Measurements from ENCODE around the gene HOATZ.
A peak's percentile ranks its signal among the peaks of the same experiment; 100 is the strongest.

HOATZ gene

GRCh38 chr11:111522426-111522825 lies 7.8 kb downstream of the HOATZ start:
- no peak for DNase-seq (ENCODE audit: low spot score)

DNA sequence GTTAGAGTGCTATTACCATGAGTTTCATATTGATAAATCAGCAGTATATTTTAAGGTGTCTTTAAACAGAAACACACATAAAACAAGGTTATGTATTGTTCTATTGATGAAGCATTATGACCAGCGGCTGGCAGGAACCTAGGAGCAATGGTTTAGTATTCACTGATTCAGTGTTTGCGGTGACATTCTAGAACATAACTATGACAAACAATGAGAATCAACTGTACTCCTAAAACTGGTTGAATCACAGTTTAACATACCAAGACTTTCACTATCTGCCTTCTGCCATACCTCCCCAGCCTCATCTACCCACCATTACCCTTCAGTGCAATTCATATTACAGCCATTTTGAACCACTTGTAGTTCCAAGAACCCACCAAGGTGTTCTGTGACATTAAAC lies 8.8 kb downstream of the HOATZ start:
- DNase-seq (ENCODE audit: low spot score), result peak; percentile 11

- DNase-seq (ENCODE audit: low spot score), result no peak
These were observed 9.5 kb downstream of the HOATZ start for GRCh38 chr11:111524056-111524455.

DNA sequence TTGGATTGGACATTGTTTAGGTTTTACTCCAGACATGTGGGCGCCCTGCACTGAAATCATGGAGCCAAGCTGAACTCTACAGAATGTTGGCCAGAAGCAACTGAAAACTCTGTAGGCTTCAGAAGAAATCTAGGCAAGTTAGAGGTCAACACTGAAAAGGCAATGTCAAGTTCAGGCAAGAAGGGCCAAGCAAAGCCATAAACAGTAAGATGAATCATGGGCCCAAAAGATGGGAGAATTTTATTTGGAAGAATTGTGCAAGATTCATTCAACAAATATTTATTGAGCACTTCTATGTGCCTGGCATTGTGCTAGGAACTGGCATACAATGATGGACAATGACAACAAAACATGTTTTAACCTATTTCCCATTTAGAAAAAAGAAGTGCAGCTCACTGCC lies 10.9 kb downstream of the HOATZ start:
- no peak for DNase-seq (ENCODE audit: low spot score)

GRCh38 chr11:111526501-111526900 lies 11.9 kb downstream of the HOATZ start:
- no peak for DNase-seq (ENCODE audit: low spot score)

DNA sequence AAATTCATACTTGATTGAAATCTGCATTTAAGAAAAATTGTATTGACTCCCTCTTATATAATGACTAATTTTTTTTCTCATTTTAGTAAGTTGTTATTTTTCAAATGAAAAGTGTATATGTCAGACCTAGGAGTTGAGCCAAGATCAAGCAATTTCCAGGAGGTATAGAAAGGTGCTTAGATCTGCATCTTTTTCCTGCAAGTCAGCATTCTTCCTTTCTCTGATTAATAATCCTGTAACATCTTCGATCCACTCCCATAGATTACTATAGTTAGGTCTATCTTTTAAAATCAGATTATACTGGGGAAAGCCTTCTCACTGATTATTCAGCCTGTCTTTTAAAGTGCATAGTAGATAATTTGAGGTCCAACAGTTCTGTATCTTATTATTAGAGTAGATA lies 12.7 kb downstream of the HOATZ start:
- DNase-seq (ENCODE audit: low spot score), result no peak

DNA sequence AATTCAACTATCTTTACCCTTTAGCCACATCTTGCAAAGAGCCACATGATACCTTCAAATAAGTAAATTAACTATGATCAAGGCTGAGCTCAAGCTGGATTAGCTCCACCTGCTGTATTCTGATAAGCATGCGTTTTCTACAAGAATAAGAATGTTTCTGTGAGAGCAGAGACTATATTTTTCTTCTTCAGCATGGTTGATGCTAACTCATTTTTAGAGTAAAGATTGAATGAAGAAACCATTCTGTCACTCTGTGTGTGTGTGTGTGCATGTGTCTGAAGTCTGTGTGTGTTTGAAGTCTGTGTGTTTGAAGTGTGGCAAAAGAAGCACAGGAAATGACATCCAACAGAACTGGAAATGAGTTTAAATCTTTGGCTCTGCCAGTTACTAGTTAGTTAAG lies 14.0 kb downstream of the HOATZ start:
- peak; percentile 24 for DNase-seq (ENCODE audit: low spot score)

DNA sequence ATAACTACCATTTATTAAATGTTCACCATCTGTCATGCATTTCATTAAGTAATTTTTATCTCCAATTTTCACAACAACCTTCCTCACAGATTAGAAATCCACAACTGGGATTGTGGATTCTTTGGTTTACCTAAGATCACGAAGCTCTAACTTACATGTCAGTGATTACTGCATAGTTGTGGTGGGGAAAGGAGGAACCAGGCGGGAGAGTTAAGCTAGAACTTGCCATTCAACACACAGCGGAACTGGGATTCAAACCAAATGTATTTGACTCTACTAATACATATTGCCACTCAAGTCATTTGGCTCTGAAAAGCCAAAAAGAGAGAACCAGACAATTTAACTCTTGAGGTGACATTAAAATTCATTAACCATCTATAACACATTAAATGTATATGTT lies 15.5 kb downstream of the HOATZ start:
- no peak for DNase-seq (ENCODE audit: low spot score)

DNA sequence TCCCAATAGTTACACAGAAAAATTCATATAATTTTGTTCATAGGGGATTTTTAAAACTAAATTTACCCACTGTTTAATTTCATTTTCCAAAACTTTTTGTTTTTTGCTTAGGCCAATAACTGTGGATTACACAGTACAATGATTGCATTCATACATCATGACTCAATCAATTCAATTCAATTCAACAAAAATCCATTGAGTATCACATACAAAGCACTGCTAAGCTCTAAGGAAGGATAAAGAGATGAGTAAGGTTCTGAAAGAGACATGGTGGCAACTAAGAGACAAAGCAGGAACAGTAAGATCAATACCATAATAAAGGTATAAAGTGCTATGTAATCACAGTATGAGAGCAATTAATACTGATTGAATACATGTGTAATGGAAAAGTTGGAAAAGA lies 16.6 kb downstream of the HOATZ start:
- peak; percentile 19 for DNase-seq (ENCODE audit: low spot score)

DNA sequence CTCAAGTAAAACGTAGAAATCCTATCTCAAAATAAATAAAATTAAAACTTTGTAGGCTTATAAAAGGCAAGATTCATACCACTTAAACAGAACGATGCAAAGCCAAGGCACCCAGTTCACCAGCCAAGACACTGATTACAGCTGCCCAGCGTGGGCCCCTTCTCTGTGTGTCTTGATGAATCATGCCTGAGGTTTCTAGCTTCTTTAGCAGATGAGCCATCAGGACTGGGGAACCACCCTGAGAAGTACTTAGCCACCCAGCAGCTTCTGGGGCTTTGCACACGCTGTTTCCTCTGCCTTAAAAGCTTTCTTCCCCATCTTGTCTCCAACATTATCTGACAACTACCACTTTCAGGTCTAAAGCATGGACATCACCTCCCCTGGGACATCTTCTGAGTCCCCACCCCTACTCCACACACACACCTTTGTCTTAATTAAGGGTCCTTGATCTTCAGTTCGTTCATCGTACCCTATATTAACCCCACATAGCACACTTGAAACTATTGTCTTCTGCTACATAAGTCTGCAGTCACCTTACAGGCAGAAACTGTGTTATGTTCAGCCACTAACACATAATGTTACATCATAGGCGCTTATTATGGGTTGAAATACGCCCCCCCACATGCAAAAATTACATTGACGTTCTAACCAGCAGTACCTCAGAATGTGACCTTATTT lies 17.2 kb downstream of the HOATZ start:
- DNase-seq (ENCODE audit: low spot score), result peak; percentile 76

DNA sequence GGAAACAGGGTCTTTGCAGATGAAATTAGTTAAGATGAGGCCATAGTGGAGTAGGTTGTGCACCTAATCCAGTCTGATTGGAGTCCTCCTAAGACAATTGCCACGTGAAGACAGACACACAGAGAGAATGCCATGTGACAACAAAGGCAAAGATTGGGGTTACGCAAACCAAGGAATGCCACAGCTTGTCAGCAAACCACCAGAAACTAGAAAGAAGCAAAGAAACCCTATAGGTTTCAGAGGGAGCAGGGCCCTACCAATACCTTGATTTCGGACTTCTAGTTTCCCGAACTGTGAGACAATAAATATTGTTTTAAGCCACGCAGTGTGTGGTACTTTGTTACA lies 17.8 kb downstream of the HOATZ start:
- no peak for DNase-seq (ENCODE audit: low spot score)

GRCh38 chr11:111535281-111535680 lies 20.7 kb downstream of the HOATZ start:
- DNase-seq (ENCODE audit: low spot score), result no peak

DNA sequence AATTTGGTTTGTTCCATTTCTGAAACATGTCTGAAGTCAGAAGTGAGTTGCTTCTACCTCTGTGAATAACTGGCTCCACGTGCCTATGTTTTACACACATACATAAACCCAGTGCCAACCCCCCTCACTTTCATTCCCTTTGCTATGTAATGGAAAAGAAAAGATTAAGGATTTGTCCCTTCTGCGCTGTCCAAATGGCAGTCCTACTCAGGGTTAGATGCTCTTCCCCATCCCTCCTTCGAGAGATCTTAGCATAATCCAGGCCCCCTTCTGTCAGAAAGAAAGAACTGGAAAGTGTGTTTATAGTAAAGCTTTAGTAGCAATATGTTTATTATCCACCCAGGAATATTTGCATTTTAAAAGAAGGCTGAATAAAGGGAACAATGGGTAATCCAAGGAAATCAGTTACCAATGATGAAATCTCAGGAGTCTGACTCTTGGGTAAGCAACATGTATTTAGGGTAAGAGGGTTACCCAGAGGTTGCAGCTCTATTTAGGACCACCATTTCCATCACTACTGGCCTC lies 22.8 kb downstream of the HOATZ start:
- no peak for DNase-seq (ENCODE audit: low spot score)

DNA sequence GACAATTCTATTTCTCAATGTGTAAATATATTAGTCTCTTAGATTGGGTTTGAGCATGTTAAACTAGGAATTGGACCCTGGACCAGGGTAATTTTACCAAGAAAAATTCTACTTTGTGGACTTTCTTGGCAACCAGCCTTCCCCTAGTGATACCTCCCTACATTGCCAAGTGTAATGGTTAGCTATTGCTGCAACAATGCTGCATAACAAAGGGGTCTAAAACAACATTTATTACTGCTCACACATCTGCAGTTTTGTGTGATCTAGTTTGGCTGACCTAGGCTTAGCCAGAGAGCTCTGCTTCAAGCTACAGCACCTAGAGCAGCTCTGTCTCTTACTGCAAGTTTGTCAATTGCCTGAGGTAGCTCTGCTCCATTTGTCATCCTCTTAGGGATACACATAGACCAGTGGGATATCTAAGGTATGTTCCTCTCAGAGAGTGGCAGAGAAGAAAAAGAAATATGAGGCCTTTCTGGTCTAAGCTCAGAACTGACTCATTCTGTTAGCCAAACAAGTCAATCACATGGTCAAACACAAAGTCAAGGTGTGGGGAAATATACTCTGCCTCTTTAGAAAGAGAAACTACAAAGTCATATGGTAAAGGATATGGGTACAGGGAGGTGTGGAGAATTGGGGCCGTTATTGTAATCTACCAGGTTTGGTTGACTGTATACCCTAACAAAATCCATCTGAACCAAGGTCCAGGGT lies 24.0 kb downstream of the HOATZ start:
- DNase-seq (ENCODE audit: low spot score), result peak; percentile 21

GRCh38 chr11:111539426-111540113 lies 25.0 kb downstream of the HOATZ start:
- DNase-seq (ENCODE audit: low spot score), result no peak

GRCh38 chr11:111540114-111540936 lies 25.7 kb downstream of the HOATZ start, which contains the start of gene LAYN:
LAYN (plus strand) TSS chr11:111540720; CDS start chr11:111540844, 124 bp downstream.
- no peak for DNase-seq (ENCODE audit: low spot score)

GRCh38 chr11:111540937-111541253 lies 26.3 kb downstream of the HOATZ start:
- no peak for DNase-seq (ENCODE audit: low spot score)

DNA sequence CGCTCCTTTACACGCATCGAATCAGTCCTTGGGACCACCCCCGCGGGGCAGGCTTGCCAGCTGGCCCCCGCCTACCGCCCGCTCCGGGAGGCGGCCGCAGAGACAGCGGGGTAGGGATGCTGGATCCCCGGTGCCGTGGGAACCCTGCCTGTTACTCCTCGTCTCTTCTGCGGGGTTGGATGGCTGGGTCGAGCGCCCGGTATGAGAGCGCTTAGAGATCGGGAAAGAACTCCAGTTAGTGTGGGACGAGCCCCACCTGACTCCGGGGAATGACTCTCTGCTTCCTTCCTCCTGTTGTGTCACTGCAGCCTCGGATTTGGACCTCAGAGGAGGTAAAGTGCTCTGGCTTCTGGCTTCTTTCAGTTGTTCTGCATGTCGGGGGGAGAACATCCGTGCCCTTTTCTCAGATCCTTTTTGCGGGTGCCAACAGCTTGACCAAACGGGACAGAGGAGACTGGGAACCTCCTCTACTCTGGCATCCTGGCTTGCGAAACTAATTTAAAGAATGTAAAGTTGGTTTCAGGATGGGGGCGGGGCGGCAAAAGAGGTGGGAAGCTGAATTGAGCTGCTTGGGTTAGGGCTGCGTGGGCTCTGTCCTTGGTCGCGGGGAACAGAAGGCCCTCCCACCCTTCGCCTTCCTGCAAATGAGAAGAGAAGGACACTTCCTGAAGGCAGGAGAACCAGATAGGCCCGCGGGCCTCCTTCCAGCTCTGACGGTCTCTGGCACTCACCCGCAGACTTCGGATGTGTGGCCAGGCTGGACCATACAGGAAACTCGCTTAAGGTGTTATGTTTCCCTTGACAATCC lies 26.9 kb downstream of the HOATZ start:
- DNase-seq (ENCODE audit: low spot score), result no peak

GRCh38 chr11:111542606-111543275 lies 28.2 kb downstream of the HOATZ start:
- DNase-seq (ENCODE audit: low spot score), result no peak

- no peak for DNase-seq (ENCODE audit: low spot score)
These were observed 33.9 kb downstream of the HOATZ start for GRCh38 chr11:111548525-111548924.
